Measurements from ENCODE around the gene ROGDI. TPM values are rescaled to one million over a fixed set of nuclear protein-coding genes. Genes with fewer than 3 reads are reported as not detected.

Gene ROGDI
- total and polyA plus RNA-seq, 2 experiments from 2014 or later, result 21.2 to 48.2 TPM

DNA sequence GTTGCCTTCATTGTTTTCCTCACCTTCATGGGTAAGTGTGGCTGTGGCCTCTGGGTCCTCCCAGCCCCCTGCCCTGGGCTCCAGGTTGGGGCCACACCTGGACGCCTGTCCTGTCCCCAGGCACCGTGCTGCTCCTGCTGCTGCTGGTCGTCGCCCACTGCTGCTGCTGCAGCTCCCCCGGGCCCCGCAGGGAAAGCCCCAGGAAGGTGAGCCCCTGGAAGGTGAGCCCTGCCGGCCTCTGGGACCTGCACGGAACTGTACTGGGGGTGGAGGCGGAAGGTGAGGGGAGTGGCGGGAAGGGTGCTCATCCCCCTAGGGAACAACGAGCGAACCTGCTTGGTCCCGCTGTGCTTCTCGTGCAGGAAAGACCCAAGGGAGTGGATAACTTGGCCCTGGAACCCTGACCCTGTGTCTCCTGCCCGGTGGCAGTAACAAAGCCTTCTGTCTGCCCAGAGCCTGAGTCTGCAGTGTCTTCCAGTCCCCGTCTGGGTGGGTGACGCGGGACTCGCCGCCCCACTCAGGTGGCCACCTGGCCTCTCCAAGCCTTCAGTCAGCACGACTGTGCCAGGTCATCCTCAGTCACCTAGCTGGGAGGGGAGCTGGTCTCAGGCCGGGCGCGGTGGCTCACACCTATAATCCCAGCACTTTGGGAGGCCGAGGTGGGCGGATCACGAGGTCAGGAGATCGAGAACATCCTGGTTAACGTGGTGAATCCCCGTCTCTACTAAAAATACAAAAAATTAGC is 6.4 kb downstream of the ROGDI start:
- DNase-seq (ENCODE audit: low spot score), result no peak
- peaks cover under 1% of the 10 kb centered on the region for H3K4me1 ChIP-seq (ENCODE audit: insufficient read depth)
- no peak overlapping the region for H3K27ac ChIP-seq
- no peaks in the 10 kb centered on the region for H3K9me2 ChIP-seq (replicated peaks; ENCODE audit: insufficient read depth)
- no peak for TF ChIP-seq EZH2phosphoT487 (IDR thresholded peaks at IDR 0.05; ENCODE audit: low read depth, severe bottlenecking, unreplicated experiment)
- TF ChIP-seq EZH2 (IDR thresholded peaks at IDR 0.05; ENCODE audit: borderline replicate concordance), result no peak
- TF ChIP-seq CTCF (IDR thresholded peaks at IDR 0.05; ENCODE audit: poor library complexity), result no peak
- peaks cover 3% of the 10 kb centered on the region for H3K79me2 ChIP-seq
- 93% methylated on average over 22 of the region's 30 CpGs for WGBS (ENCODE audit: low lambda C conversion rate, missing lambda C conversion rate)
- H4K20me1 ChIP-seq (ENCODE audit: insufficient read depth, poor library complexity, severe bottlenecking), result no peaks in the 10 kb centered on the region
- H2AFZ ChIP-seq, result no peak overlapping the region
- H3K4me2 ChIP-seq, result no peak overlapping the region
- no peaks in the 10 kb centered on the region for H3K9me3 ChIP-seq (ENCODE audit: low read depth)
- H3K36me3 ChIP-seq (replicated peaks; ENCODE audit: insufficient read depth, low read depth), result no peaks in the 10 kb centered on the region
- H3K4me3 ChIP-seq, result no peak overlapping the region
- no peaks in the 10 kb centered on the region for H3K27me3 ChIP-seq

- no peak within 1 kb of the TSS for H3K27ac ChIP-seq
- no peak within 1 kb of the TSS for H3K4me2 ChIP-seq
- no peak for DNase-seq (ENCODE audit: low spot score)
- WGBS (ENCODE audit: low lambda C conversion rate, missing lambda C conversion rate), result 78% methylated on average over 10 of the region's 14 CpGs
- H3K4me3 ChIP-seq, result no peak within 1 kb of the TSS
- no peaks in the 10 kb centered on the region for H4K20me1 ChIP-seq (ENCODE audit: insufficient read depth, poor library complexity, severe bottlenecking)
- H3K79me2 ChIP-seq, result no peaks in the 10 kb centered on the region
- H3K4me1 ChIP-seq (ENCODE audit: insufficient read depth), result no peaks in the 10 kb centered on the region
- TF ChIP-seq EZH2 (IDR thresholded peaks at IDR 0.05; ENCODE audit: borderline replicate concordance) (no peak), CTCF (IDR thresholded peaks at IDR 0.05; ENCODE audit: poor library complexity) (no peak), EZH2phosphoT487 (IDR thresholded peaks at IDR 0.05; ENCODE audit: low read depth, severe bottlenecking, unreplicated experiment) (no peak)
- H3K36me3 ChIP-seq (replicated peaks; ENCODE audit: insufficient read depth, low read depth), result no peaks in the 10 kb centered on the region
- no peaks in the 10 kb centered on the region for H3K27me3 ChIP-seq
- no peak within 1 kb of the TSS for H2AFZ ChIP-seq
- H3K9me3 ChIP-seq (ENCODE audit: low read depth), result no peaks in the 10 kb centered on the region
- H3K9me2 ChIP-seq (replicated peaks; ENCODE audit: insufficient read depth), result no peaks in the 10 kb centered on the region
Measured at GRCh38 chr16:4795181-4795827, 7.1 kb downstream of the ROGDI start, which contains the start of gene SMIM22. Gene SMIM22 (plus strand): TSS chr16:4795369. CDS start chr16:4795735, 366 bp downstream.

- no peak overlapping the region for H3K27ac ChIP-seq
- H3K9me3 ChIP-seq (ENCODE audit: low read depth), result no peaks in the 10 kb centered on the region
- H2AFZ ChIP-seq, result no peak overlapping the region
- no peaks in the 10 kb centered on the region for H3K36me3 ChIP-seq (replicated peaks; ENCODE audit: insufficient read depth, low read depth)
- no peak overlapping the region for H3K4me2 ChIP-seq
- no peak for DNase-seq (ENCODE audit: low spot score)
- peaks cover 10% of the 10 kb centered on the region for H3K4me1 ChIP-seq (ENCODE audit: insufficient read depth)
- H3K9me2 ChIP-seq (replicated peaks; ENCODE audit: insufficient read depth), result no peaks in the 10 kb centered on the region
- 76% methylated on average over 13 of the region's 13 CpGs for WGBS (ENCODE audit: low lambda C conversion rate, missing lambda C conversion rate)
- H3K27me3 ChIP-seq, result no peaks in the 10 kb centered on the region
- H3K4me3 ChIP-seq, result no peak overlapping the region
- no peaks in the 10 kb centered on the region for H4K20me1 ChIP-seq (ENCODE audit: insufficient read depth, poor library complexity, severe bottlenecking)
- H3K79me2 ChIP-seq, result no peaks in the 10 kb centered on the region
- no peak for TF ChIP-seq EZH2 (IDR thresholded peaks at IDR 0.05; ENCODE audit: borderline replicate concordance)
- TF ChIP-seq EZH2phosphoT487 (IDR thresholded peaks at IDR 0.05; ENCODE audit: low read depth, severe bottlenecking, unreplicated experiment), result no peak
- no peak for TF ChIP-seq CTCF (IDR thresholded peaks at IDR 0.05; ENCODE audit: poor library complexity)
Measured at GRCh38 chr16:4792951-4793513, 9.4 kb downstream of the ROGDI start.

Measured in hepatocyte (in vitro differentiated cells).